Esophagus squamous epithelium (tissue), 5 donors: ENCODE results near the gene CAMKMT. TPM values are rescaled to one million over a fixed set of nuclear protein-coding genes. Genes with fewer than 3 reads are reported as not detected.

Source experiments
- DNase-seq: peaks from one replicate; lab custom pipeline; 2025; lab: John Stamatoyannopoulos, UW
- H3K27ac ChIP-seq, 4 donors: fragments of 200-600 bp; sonication (generic); one replicate each; pipeline ENCODE4 v1.5.1; 2016 to 2019; ENCODE audit warnings: mild to moderate bottlenecking in 1 of 4
- H3K27me3 ChIP-seq, 4 donors: fragments of 200-600 bp; sonication (generic); 1 replicate in 3 of 4; 2 replicates in 1 of 4; pipeline versions ENCODE4 v1.5.1 to v1.6.0; 2017 to 2021; ENCODE audit warnings: antibody characterized with exemption in 1 of 4
- H3K36me3 ChIP-seq, 3 donors: fragments of 200-600 bp; sonication (generic); one replicate each; pipeline ENCODE4 v1.5.1; 2016 to 2019
- H3K4me1 ChIP-seq, 3 donors: fragments of 200-600 bp; sonication (generic); one replicate each; pipeline ENCODE4 v1.5.1; 2017 to 2019
- H3K4me3 ChIP-seq, 4 donors: fragments of 200-600 bp; sonication (generic); 1 replicate in 3 of 4; 2 replicates in 1 of 4; pipeline ENCODE4 v1.5.1; 2016 to 2019; ENCODE audit warnings: mild to moderate bottlenecking in 2 of 4, moderate library complexity in 1 of 4
- H3K9me3 ChIP-seq, 3 donors: fragments of 200-600 bp; sonication (generic); one replicate each; pipeline ENCODE4 v1.5.1; 2016 to 2019
- POLR2A ChIP-seq, 4 donors: fragments of 450-650 bp; IDR thresholded peaks; one replicate each; pipeline ENCODE4 v1.6.1; 2017; ENCODE audit warnings: antibody characterized with exemption in 4 of 4, mild to moderate bottlenecking in 4 of 4, moderate library complexity in 3 of 4
- WGBS, 2 donors: methylation state at CpG; one replicate each; pipeline ENCODE4 v1.1.5; 2018; 5-methylcytosine and 5-hydroxymethylcytosine counted together
- intact Hi-C: fragments of 100-400 bp; cut with DNase I; formaldehyde crosslinking; loops from one replicate; pipeline ENCODE4 v1.15.0; 2022
- total RNA-seq, 4 donors: library from RNA; depleted of rRNA; stranded (reverse); fragments of >200 nt; gene quantifications; one replicate each; pipeline ENCODE4 v1.1.0, GENCODE V29; 2016
- TF ChIP-seq, protein P1 (sequence below), 6 experiments: fragments of 450-650 bp in 4 of 6; fragments of 200-600 bp in 2 of 6; sonication (generic) in 2 of 6; IDR thresholded peaks; one replicate each; pipeline ENCODE4 v1.5.1; 2016 to 2019; ENCODE audit warnings: antibody characterized with exemption in 6 of 6, mild to moderate bottlenecking in 4 of 6, moderate library complexity in 4 of 6
- donor health status: DM: yes; HTN: yes; CAD: no.

The CAMKMT gene
- total RNA-seq, 4 donors from 2014 or later: 5.7 to 14.4 (median 10.6) TPM

DNA sequence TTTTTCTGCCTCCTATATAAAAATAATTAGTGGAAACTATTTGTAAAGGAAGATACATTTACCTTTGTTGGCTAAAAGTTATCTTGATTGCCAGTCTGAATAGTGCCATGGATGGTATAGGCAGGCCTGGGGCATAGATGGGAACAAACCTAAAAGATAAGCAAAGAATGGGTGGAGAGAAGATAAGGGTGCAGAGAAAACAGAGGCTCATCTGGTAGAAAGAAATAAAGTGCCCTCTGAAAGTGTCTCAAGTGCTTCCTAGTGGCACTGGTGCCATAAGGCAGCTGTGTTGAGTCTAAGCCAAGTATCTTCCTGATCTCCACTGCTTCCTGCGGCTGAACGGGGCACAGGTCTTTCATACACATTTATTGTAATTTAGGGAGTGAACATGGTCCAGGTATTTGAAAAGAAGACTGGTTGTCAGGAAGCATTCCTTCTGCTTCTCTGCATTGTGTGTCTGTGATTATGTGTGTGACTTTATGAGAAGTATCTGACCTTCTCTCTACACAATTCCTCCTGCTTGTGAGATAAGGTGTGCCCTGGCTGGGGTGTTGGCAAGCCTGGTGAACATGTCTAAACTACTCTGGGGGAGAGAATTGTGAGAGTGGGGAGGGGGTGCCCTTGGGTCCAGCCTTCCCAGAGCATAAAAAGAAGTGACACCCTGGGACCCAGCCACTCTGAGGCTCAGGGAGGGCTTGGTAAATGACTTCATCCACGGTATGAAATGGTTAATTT, 280.5 kb downstream of the CAMKMT start:
- no peak for TF ChIP-seq POLR2A (IDR thresholded peaks at IDR 0.05)
- TF ChIP-seq, protein P1, sequence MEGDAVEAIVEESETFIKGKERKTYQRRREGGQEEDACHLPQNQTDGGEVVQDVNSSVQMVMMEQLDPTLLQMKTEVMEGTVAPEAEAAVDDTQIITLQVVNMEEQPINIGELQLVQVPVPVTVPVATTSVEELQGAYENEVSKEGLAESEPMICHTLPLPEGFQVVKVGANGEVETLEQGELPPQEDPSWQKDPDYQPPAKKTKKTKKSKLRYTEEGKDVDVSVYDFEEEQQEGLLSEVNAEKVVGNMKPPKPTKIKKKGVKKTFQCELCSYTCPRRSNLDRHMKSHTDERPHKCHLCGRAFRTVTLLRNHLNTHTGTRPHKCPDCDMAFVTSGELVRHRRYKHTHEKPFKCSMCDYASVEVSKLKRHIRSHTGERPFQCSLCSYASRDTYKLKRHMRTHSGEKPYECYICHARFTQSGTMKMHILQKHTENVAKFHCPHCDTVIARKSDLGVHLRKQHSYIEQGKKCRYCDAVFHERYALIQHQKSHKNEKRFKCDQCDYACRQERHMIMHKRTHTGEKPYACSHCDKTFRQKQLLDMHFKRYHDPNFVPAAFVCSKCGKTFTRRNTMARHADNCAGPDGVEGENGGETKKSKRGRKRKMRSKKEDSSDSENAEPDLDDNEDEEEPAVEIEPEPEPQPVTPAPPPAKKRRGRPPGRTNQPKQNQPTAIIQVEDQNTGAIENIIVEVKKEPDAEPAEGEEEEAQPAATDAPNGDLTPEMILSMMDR (IDR thresholded peaks at IDR 0.05): no peak
- DNase-seq: no peak
- H3K4me3 ChIP-seq: no peak overlapping the region
- intact Hi-C loops: no loop called here
- H3K36me3 ChIP-seq: no peaks in the 10 kb centered on the region
- no peaks in the 10 kb centered on the region for H3K9me3 ChIP-seq
- no peak overlapping the region for H3K27ac ChIP-seq
- no peaks in the 10 kb centered on the region for H3K4me1 ChIP-seq
- WGBS, 2 donors: 71 to 80% methylated on average over 3 of the region's 3 CpGs
- H3K27me3 ChIP-seq: no peaks in the 10 kb centered on the region

- no peak overlapping the region for H3K4me3 ChIP-seq
- no peaks in the 10 kb centered on the region for H3K27me3 ChIP-seq
- WGBS, 2 donors: 70 to 76% methylated on average over 2 of the region's 2 CpGs
- intact Hi-C loops: no loop called here
- H3K27ac ChIP-seq: no peak overlapping the region
- H3K4me1 ChIP-seq: no peaks in the 10 kb centered on the region
- TF ChIP-seq, protein P1 (IDR thresholded peaks at IDR 0.05): no peak
- no peak for TF ChIP-seq POLR2A (IDR thresholded peaks at IDR 0.05)
- no peaks in the 10 kb centered on the region for H3K36me3 ChIP-seq
- DNase-seq: no peak
- no peaks in the 10 kb centered on the region for H3K9me3 ChIP-seq
Measured at GRCh38 chr2:44645937-44646336, 284.2 kb downstream of the CAMKMT start.

GRCh38 chr2:44649381-44649780, 287.6 kb downstream of the CAMKMT start:
- no peak overlapping the region for H3K27ac ChIP-seq
- no peaks in the 10 kb centered on the region for H3K9me3 ChIP-seq
- 75 to 80% methylated on average over 2 of the region's 2 CpGs for WGBS, 2 donors
- DNase-seq: no peak
- no peaks in the 10 kb centered on the region for H3K36me3 ChIP-seq
- TF ChIP-seq POLR2A (IDR thresholded peaks at IDR 0.05): no peak
- TF ChIP-seq, protein P1 (IDR thresholded peaks at IDR 0.05): no peak
- H3K27me3 ChIP-seq: no peaks in the 10 kb centered on the region
- no peak overlapping the region for H3K4me3 ChIP-seq
- intact Hi-C loops: no loop called here
- H3K4me1 ChIP-seq: no peaks in the 10 kb centered on the region

- Histone ChIP-seq H3K9me3 (no peaks in the 10 kb centered on the region), H3K4me1 (no peaks in the 10 kb centered on the region), H3K27me3 (no peaks in the 10 kb centered on the region), H3K4me3 (no peak overlapping the region), H3K27ac (no peak overlapping the region), H3K36me3 (no peaks in the 10 kb centered on the region)
- TF ChIP-seq, protein P1 (IDR thresholded peaks at IDR 0.05): no peak
- no peak for TF ChIP-seq POLR2A (IDR thresholded peaks at IDR 0.05)
- intact Hi-C loops: no loop called here
- WGBS, 2 donors: 78 to 82% methylated on average over 1 of the region's 1 CpG
- DNase-seq: no peak
Measured at GRCh38 chr2:44650796-44651195, 289.0 kb downstream of the CAMKMT start.

GRCh38 chr2:44651974-44652373, 290.2 kb downstream of the CAMKMT start:
- intact Hi-C loops: no loop called here
- Histone ChIP-seq H3K36me3 (no peaks in the 10 kb centered on the region), H3K4me1 (no peaks in the 10 kb centered on the region), H3K27me3 (no peaks in the 10 kb centered on the region), H3K9me3 (no peaks in the 10 kb centered on the region), H3K27ac (no peak overlapping the region), H3K4me3 (no peak overlapping the region)
- no peak for DNase-seq
- TF ChIP-seq POLR2A (IDR thresholded peaks at IDR 0.05): no peak
- TF ChIP-seq, protein P1 (IDR thresholded peaks at IDR 0.05): no peak
- 73 to 85% methylated on average over 1 of the region's 1 CpG for WGBS, 2 donors
